T-helper 17 cell (primary cell): ENCODE results near the gene ALDH4A1. TPM values are rescaled to one million over a fixed set of nuclear protein-coding genes. Genes with fewer than 3 reads are reported as not detected.

Source experiments
- ATAC-seq: fragments of 150-1000 bp; cut with Tn5 transposase; 2 replicates; pipeline ENCODE4 v1.10.0; 2021; ENCODE audit warnings: mild to moderate bottlenecking, moderate library complexity
- DNase-seq, 3 donors: peaks; one replicate each; pipeline versions ENCODE4 v3.0.0 to v3.0.0-alpha.2; 2020 to 2021
- H3K9me3 ChIP-seq: one replicate; pipeline ENCODE4 v1.7.0; 2013; ENCODE audit warnings: low read length, mild to moderate bottlenecking; ENCODE audit not compliant: control insufficient read depth, poor library complexity, severe bottlenecking
- H3K27ac Mint-ChIP-seq: one replicate; pipeline ENCODE4 v1.8.0; 2022; ENCODE audit warnings: mild to moderate bottlenecking, moderate library complexity, mixed read lengths
- H3K27me3 Mint-ChIP-seq: one replicate; pipeline ENCODE4 v1.8.0; 2022; ENCODE audit warnings: mixed read lengths
- H3K36me3 Mint-ChIP-seq: one replicate; pipeline ENCODE4 v1.8.0; 2022; ENCODE audit warnings: low read depth, mixed read lengths
- H3K4me1 Mint-ChIP-seq: one replicate; pipeline ENCODE4 v1.8.0; 2022; ENCODE audit warnings: mild to moderate bottlenecking, mixed read lengths
- H3K4me3 Mint-ChIP-seq: one replicate; pipeline ENCODE4 v1.8.0; 2022; ENCODE audit warnings: mild to moderate bottlenecking, moderate library complexity, mixed read lengths
- total RNA-seq, 4 donors: library from RNA in 2 of 4; stranded (reverse) in 2 of 4; gene quantifications; one replicate each; pipeline ENCODE4 v1.2.3 and lab custom pipeline; 2022 to 2026

ALDH4A1 gene
- total RNA-seq, 2 donors from 2014 or later = 1.1 to 1.2 TPM

DNA sequence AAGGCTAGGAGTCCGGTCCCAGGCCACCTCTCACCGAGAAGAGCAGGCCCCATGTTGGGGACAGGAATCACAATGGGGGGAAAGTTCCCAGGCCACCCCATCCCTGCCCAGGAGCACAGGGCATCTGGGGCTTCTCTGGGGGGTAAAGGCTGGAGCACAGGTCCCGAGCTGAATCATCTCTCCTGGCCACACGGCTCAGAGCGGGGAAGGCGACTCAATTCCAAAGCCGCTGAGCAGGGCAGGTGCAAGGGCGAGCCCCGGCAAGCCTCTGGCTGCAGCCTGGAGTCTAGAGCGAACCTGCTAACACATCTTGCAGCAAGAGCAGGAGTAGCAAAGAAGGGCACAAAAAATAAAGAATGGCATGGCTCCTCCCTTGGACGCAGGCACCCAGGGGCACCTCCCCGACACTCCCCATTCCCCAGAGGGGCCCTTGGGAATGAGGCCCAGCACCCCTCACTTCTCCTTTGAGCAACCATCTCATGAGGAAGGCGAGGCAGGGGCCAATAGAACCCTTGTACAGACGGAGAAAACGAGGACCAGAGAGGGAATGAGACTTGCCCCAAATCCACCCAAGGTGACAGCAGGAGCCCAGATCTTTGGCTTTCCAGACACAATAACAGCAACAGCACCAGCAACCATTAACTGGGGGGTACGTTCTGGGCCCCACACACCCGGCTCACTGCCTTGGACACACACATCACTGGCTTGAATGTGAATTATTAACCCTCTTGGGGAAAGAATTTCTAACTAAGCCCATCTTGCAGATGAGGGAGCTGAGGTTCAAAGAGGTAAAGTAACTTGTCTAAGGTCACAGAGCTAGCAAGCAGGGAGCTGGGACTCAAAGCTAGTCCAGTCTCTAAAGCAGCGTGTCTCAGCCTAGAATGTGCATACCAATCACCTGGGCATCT, 20.7 kb upstream of the ALDH4A1 start:
- H3K4me1 Mint-ChIP-seq = peaks cover 45% of the 10 kb centered on the region

DNA sequence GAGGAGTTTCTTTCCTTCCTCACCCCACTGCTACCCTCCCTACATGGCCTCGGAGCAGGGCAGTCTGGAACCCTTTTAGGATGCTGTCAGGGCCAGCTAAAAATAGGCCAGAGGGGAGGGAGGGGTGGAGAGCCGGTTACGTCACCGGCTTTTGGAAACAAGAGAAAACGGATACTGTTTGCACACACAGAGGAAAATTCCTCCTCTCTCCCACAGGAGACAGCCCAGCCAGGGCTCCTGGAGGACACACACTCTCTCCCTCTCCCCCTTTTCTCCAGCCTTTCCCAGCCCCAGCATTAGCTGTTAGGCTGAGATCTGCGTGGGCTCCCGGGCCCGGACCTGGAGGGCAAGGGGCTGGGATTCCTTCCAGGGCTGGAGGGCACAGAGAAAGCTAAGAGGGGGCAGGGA, 20.0 kb upstream of the ALDH4A1 start:
- H3K9me3 ChIP-seq = no peaks in the 10 kb centered on the region
- no peaks in the 10 kb centered on the region for H3K27me3 Mint-ChIP-seq
- ATAC-seq (no peak), DNase-seq (no peak)
- peak overlapping the region; percentile 72 for H3K27ac Mint-ChIP-seq
- H3K4me3 Mint-ChIP-seq = no peak overlapping the region
- H3K4me1 Mint-ChIP-seq = peaks cover 38% of the 10 kb centered on the region
- peaks cover 2% of the 10 kb centered on the region for H3K36me3 Mint-ChIP-seq

More for the DNA sequence above, 20.7 kb upstream of the ALDH4A1 start:
- Mint-ChIP-seq H3K36me3 (peaks cover 2% of the 10 kb centered on the region), H3K27ac (peak overlapping the region; percentile 72), H3K27me3 (no peaks in the 10 kb centered on the region), H3K4me3 (peak overlapping the region; percentile 73)
- DNase-seq = no peak
- no peaks in the 10 kb centered on the region for H3K9me3 ChIP-seq
- no peak for ATAC-seq

DNA sequence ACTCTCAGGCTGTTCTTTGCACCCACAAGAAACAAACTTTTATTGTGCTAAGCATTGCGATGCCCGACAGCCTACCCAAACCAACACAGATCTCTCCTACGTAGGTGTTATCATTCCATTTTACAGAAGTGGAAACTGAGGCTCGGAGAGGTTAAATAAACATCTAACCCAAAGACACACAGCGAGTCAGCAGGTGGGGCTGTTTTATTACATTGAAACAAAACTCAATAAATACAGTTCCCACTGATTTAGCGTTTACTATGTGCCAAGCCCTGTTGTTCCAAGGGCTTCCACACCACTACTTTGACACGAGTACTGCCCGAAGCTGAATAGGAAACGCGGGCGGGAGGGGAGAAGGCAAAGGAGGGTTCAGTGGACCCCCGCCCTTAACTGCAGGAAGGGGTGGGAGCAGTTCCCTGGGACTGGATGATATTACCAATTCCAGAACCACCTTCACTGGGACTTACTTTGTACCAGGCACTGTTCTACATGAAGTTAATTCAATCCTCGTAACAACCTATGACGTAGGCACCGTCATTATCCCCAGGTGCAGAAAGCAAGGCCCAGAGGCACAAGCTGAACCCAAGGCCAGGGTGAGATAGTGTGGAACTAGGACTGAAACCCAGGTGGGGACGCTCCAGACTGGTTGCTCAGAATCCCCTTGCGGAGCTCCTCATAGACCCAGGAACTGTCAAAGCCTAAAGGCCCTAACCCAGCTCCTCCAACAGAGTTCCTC, 19.3 kb upstream of the ALDH4A1 start:
- Mint-ChIP-seq H3K4me1 (peaks cover 35% of the 10 kb centered on the region), H3K27ac (no peak overlapping the region), H3K27me3 (no peaks in the 10 kb centered on the region), H3K36me3 (peaks cover 2% of the 10 kb centered on the region), H3K4me3 (peak overlapping the region; percentile 28)
- no peaks in the 10 kb centered on the region for H3K9me3 ChIP-seq
- DNase-seq = no peak
- no peak for ATAC-seq

DNA sequence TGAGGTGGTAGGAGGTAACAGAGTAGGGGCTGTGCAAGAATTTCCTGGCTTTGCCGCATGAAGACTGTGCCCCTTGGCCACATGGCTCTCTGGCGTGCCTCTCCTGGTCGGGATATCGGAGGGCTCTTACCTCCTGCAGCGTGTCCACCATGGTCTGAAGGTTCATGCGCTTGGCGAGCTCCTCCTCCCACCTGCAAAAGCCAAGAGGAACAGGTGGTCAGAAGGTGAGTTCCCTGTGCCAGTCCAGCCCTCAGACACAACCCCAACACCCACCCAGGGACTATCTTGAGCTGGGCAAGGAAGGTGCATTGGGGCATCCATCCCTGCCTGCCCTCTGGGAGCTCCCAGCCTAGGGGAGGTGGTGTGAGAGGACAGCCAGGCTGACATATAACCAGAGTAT, 18.6 kb upstream of the ALDH4A1 start:
- Mint-ChIP-seq H3K4me1 (peaks cover 33% of the 10 kb centered on the region), H3K36me3 (peaks cover 2% of the 10 kb centered on the region), H3K27me3 (no peaks in the 10 kb centered on the region), H3K4me3 (no peak overlapping the region), H3K27ac (no peak overlapping the region)
- no peak for DNase-seq
- ATAC-seq = no peak
- no peaks in the 10 kb centered on the region for H3K9me3 ChIP-seq

DNA sequence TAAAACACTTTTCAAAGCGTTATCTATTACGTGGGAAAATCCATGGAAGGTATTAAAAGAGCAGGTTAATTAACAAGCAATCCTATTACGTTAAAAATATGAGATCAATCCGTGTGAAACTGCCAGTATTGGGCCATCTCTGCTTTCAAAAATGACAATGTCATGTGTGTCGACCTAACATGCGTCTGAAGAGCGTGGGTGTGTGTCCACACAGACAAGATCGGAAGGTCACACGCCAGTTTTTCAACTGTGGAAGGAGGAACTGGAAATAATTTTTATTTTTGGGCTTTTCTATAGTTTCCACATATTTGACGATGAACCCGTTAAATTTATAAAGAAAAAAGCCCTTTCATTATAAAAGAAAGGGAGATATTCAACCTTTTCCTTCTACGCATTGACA, 17.6 kb upstream of the ALDH4A1 start:
- no peak overlapping the region for H3K4me3 Mint-ChIP-seq

DNA sequence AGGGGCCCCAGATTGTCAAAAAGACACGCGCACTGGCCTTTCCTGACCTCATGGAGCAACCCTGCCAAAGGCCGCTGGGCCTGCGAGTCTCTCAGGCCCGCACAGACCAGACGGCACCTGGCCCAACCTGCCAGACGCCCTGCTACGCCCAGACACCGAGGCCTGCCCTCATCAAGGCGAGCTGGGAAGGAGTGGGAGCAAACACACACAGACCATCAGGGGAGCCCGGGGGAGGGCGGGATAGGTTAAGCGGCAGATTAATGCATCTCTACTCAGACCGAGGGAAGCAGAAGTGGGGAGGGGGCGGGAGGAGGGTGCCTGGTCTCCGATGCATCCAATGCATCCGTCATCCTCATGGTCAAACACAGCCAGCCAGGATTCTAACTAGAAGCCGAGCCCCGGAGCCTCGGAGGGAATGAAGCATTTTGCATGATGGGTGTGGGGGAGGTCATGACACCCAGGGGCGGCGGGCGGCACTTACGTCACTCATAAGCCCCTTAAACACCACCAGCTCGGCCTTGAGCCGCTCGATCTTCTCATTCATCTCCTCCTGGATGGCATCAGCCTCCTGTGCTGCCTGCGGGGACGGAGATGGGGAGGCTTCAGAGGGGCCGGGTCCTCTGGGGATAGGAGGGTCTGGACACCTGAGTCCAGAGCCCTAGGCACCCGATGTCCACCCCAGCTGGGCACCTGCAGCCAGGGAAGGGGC, 17.0 kb upstream of the ALDH4A1 start:
- H3K36me3 Mint-ChIP-seq = no peaks in the 10 kb centered on the region
- peak overlapping the region; percentile 81 for H3K27ac Mint-ChIP-seq
- H3K4me3 Mint-ChIP-seq = peak overlapping the region; percentile 31
- H3K4me1 Mint-ChIP-seq = peaks cover 28% of the 10 kb centered on the region
- no peak for ATAC-seq
- H3K27me3 Mint-ChIP-seq = no peaks in the 10 kb centered on the region
- H3K9me3 ChIP-seq = no peaks in the 10 kb centered on the region
- no peak for DNase-seq

More for the DNA sequence above, 17.6 kb upstream of the ALDH4A1 start:
- no peak overlapping the region for H3K27ac Mint-ChIP-seq
- no peak for DNase-seq
- ATAC-seq = no peak
- H3K27me3 Mint-ChIP-seq = no peaks in the 10 kb centered on the region
- peaks cover 29% of the 10 kb centered on the region for H3K4me1 Mint-ChIP-seq
- no peaks in the 10 kb centered on the region for H3K36me3 Mint-ChIP-seq
- H3K9me3 ChIP-seq = no peaks in the 10 kb centered on the region

DNA sequence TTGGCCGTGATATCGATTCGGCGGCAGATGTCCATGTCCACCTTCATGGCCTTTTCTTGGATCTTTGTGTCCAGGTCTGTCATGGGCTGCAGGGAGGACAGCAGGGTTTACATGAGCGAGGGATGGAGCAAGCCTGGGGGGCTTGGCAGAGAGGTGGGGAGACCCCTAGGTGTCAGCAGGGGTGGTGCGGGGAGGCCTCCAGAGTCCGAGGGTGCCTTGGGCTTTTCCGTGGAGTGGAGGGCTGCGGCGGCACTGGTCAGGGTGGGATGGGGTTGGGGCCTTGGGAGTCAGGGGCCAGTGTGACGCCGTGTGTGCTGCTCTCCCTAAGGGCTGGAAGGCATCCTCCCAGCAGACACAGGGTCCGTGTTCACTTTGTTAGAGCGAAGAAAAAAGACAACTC, 16.1 kb upstream of the ALDH4A1 start:
- ATAC-seq (no peak), DNase-seq (no peak)
- H3K9me3 ChIP-seq = no peaks in the 10 kb centered on the region
- H3K27ac Mint-ChIP-seq = peak overlapping the region; percentile 81
- peak overlapping the region; percentile 39 for H3K4me3 Mint-ChIP-seq
- no peaks in the 10 kb centered on the region for H3K27me3 Mint-ChIP-seq
- H3K36me3 Mint-ChIP-seq = no peaks in the 10 kb centered on the region
- H3K4me1 Mint-ChIP-seq = peaks cover 24% of the 10 kb centered on the region

DNA sequence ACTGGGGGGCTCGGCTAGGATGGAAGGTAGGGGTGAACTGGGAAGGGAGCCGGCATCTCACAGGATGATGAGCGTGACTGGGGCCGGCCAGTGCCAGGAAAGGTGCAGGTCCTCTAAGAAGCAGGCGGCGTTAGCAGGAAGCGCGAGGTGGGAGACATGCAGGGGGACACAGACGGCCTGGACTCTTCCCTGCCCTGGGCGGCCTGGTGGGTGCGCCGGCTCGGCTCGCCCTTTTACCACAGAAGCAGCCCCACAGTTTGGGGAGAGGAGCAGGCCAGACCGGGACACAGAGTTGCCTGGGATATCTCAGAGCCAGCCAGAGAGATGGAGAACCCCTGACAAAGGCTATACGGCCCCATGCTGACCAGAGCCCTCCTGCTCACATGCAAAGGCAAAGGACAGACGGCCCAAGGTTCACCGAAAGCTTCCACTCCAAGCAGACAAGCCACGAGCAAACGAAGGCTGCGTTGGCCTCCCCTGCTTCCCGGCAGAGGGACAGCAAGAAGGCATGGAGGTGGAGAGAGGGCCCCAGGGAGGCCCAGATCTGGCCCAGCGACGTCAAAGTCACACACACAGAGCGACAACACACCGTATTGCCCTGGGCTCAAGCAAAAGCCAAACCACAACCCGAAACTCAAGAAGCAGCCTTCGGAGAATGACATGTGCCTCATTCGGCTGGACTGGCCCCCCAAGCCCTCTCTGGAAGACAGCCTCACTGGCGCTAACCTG, 14.9 kb upstream of the ALDH4A1 start:
- DNase-seq (no peak), ATAC-seq (no peak)
- no peaks in the 10 kb centered on the region for H3K9me3 ChIP-seq
- H3K27me3 Mint-ChIP-seq = no peaks in the 10 kb centered on the region
- H3K27ac Mint-ChIP-seq = peak overlapping the region; percentile 29
- peaks cover 25% of the 10 kb centered on the region for H3K4me1 Mint-ChIP-seq
- no peak overlapping the region for H3K4me3 Mint-ChIP-seq
- no peaks in the 10 kb centered on the region for H3K36me3 Mint-ChIP-seq

DNA sequence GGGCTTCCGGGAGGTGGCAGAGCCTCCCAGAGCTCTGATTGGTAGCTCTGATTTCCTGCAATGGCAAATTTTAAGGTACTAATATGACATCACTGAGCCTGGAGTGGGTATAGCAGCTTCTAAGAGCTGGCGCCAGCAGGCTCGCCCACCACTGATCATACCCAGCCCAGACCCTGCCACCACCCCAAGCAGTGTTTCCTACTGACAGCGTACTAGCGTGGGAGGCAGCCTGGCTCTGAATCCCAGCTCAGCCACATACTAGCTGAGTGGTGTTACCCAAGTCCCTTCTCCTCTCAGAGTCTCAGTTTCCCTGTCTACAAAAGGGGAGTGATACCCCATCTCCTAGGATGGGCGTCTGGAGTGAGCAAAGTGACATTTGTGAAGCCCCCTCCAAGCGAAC, 13.0 kb upstream of the ALDH4A1 start:
- no peak overlapping the region for H3K27ac Mint-ChIP-seq
- peaks cover 6% of the 10 kb centered on the region for H3K36me3 Mint-ChIP-seq
- DNase-seq = no peak

DNA sequence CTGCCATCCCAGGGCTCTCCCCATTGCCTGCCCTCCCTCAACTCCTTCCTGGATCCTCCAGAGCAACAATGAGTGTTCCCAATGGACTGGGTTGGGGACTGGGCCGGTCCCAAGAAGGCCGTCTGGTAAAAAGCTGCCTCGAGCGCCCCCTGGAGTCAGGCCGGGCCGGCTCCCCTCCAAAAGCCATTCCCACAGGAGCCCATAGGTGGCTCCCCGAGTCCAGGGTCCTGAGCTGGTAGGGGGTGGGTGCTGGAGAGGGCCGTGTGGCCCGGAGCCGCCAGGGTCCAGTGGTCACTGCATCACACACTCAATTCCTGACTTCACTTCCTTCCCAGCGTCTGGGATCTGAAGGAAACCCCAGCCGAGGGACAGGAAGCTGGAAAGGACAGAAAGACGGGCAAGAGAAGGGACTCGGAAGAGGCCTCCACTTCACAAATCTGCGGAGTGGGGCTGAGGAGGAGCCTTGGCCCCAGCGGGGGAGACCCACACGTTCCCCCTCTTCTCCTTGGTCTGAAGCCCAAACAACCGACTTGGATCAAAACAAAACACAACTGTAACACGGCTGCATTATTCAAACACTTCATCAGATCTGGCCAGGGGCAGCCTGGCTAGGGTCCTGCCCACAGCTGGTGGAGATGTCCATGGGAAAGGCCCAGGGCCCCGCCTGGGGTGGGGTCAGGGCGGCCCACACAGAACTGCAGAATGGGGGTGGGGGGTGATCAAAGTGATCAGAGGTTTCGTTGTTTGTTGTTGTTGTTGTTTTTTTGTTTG, 10.9 kb upstream of the ALDH4A1 start:
- H3K9me3 ChIP-seq = no peaks in the 10 kb centered on the region
- no peaks in the 10 kb centered on the region for H3K27me3 Mint-ChIP-seq
- DNase-seq = peak; percentile 59 to 68 (median 62)
- peak overlapping the region; percentile 92 for H3K27ac Mint-ChIP-seq
- H3K36me3 Mint-ChIP-seq = peaks cover 6% of the 10 kb centered on the region
- H3K4me3 Mint-ChIP-seq = peak overlapping the region; percentile 67
- H3K4me1 Mint-ChIP-seq = peaks cover 28% of the 10 kb centered on the region
- ATAC-seq = peak; percentile 72

More for the DNA sequence above, 13.0 kb upstream of the ALDH4A1 start:
- Mint-ChIP-seq H3K4me1 (peaks cover 24% of the 10 kb centered on the region), H3K4me3 (no peak overlapping the region), H3K27me3 (no peaks in the 10 kb centered on the region)
- no peaks in the 10 kb centered on the region for H3K9me3 ChIP-seq
- ATAC-seq = no peak

DNA sequence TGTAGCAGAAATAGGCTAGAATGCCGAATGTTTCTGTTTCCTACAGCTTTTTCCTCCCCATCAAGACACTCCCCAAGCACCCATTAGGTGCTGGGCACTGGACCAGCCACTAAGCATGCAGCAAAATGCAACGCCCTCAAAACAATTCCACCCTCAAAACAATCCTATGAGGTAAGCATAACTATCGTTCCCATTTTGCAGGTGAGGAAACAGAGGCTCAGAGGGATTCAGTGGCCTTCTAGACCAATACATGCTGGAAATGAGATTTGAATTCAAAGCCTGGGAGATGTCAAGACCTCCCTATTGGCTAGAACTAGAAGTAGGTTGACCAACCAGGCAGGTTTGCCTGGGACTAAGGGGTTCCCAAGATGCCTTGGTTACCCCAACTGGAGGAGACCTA, 10.2 kb upstream of the ALDH4A1 start:
- no peaks in the 10 kb centered on the region for H3K9me3 ChIP-seq
- Mint-ChIP-seq H3K4me3 (no peak overlapping the region), H3K4me1 (peaks cover 28% of the 10 kb centered on the region), H3K36me3 (peaks cover 6% of the 10 kb centered on the region), H3K27me3 (no peaks in the 10 kb centered on the region), H3K27ac (peak overlapping the region; percentile 92)
- no peak for ATAC-seq
- DNase-seq = no peak
